Subcutaneous adipose tissue (tissue), 4 donors: Measurements from ENCODE around the gene TRMO. TPM values are rescaled to one million over a fixed set of nuclear protein-coding genes. Genes with fewer than 3 reads are reported as not detected.

Experiments used
- total RNA-seq, 4 donors: library from RNA; depleted of rRNA; stranded (reverse); fragments of >200 nt; gene quantifications; one replicate each; pipeline ENCODE4 v1.1.0, GENCODE V29; 2016
- TF ChIP-seq, protein P1 (sequence below): fragments of 450-650 bp; IDR thresholded peaks from one replicate; pipeline ENCODE4 v1.5.1; 2016; ENCODE audit warnings: low read depth, mild to moderate bottlenecking, control low read depth, antibody characterized with exemption, moderate library complexity

TRMO gene
- total RNA-seq, 4 donors from 2014 or later = 21.7 to 29.5 (median 26.3) TPM

- TF ChIP-seq, protein P1, sequence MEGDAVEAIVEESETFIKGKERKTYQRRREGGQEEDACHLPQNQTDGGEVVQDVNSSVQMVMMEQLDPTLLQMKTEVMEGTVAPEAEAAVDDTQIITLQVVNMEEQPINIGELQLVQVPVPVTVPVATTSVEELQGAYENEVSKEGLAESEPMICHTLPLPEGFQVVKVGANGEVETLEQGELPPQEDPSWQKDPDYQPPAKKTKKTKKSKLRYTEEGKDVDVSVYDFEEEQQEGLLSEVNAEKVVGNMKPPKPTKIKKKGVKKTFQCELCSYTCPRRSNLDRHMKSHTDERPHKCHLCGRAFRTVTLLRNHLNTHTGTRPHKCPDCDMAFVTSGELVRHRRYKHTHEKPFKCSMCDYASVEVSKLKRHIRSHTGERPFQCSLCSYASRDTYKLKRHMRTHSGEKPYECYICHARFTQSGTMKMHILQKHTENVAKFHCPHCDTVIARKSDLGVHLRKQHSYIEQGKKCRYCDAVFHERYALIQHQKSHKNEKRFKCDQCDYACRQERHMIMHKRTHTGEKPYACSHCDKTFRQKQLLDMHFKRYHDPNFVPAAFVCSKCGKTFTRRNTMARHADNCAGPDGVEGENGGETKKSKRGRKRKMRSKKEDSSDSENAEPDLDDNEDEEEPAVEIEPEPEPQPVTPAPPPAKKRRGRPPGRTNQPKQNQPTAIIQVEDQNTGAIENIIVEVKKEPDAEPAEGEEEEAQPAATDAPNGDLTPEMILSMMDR = no peak
Measured at GRCh38 chr9:97923529-97924108, 1.3 kb upstream of the TRMO start.

DNA sequence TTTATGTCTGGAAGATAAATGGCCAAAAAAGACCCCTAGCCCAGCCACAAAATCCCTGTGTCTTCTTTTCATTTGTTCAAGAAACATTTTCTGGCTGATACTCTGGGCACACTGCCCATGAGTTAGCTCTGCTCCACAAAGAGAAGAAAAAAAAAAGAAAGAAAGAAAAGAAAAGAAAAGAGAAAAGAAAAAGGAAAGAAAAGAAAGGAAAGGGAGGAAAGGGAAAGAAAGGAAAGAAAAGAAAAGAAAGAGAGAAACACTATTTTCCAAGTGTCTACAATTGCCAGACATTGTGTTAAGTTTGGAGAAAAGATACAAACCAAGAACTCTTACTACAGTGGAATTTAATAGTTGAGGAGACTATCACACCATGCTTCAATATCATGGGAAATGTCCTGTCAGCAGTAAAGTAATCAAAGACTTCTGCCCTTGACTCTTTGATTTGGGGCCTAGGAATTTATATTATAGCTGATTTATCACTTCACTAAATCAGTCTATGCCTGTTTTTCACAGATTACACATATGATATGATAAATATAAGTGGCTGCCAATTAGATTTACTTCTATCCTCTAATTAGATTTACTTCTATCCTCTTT, 3.0 kb downstream of the TRMO start:
- TF ChIP-seq, protein P1 = no peak

- TF ChIP-seq, protein P1 = no peak
Measured at GRCh38 chr9:97918611-97919010, 3.7 kb downstream of the TRMO start.

GRCh38 chr9:97911970-97912369, 10.3 kb downstream of the TRMO start:
- TF ChIP-seq, protein P1 = no peak

DNA sequence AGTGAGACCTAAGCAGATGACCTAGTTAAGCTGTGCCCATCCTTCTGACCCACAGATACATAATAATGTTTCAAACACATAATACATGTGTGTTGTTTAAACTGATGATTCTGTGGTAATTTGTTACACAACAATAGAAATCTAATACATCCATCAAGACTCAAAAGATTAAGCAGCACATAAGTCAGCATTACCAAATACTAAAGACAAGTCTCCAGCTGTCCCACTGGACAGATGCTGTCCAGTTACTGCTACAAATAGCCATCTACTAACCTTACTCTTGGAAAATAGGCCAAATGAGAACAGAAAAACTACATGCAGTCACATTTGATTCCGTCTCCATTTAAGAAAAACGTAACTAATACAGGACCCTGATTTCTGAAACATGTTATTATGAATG, 10.8 kb downstream of the TRMO start:
- TF ChIP-seq, protein P1 = no peak

GRCh38 chr9:97910357-97910756, 11.9 kb downstream of the TRMO start:
- TF ChIP-seq, protein P1 = no peak

GRCh38 chr9:97908705-97909104, 13.6 kb downstream of the TRMO start:
- TF ChIP-seq, protein P1 = no peak
